BLaER1 (cell line): ENCODE data around the gene CORO6.
"Not testable (repeated sequence)": the region's sequence is repeated elsewhere in the genome, so short reads cannot be mapped to it uniquely, and the experiment has no call there.

ENCODE experiments used
- H3K27ac ChIP-seq: shearing (Covaris generic); formaldehyde crosslinking; 2 replicates; pipeline ENCODE4 v1.8.1; 2022
- H3K27me3 ChIP-seq: shearing (Covaris generic); formaldehyde crosslinking; 2 replicates; pipeline ENCODE4 v1.8.1; 2022
- H3K36me3 ChIP-seq: shearing (Covaris generic); formaldehyde crosslinking; 2 replicates; pipeline ENCODE4 v1.8.1; 2022
- H3K4me1 ChIP-seq: shearing (Covaris generic); formaldehyde crosslinking; 2 replicates; pipeline ENCODE4 v1.8.1; 2022
- H3K4me2 ChIP-seq: shearing (Covaris generic); formaldehyde crosslinking; 2 replicates; pipeline ENCODE4 v1.8.1; 2022
- H3K4me3 ChIP-seq: shearing (Covaris generic); formaldehyde crosslinking; 2 replicates; pipeline ENCODE4 v1.8.1; 2022
- H3K9ac ChIP-seq: shearing (Covaris generic); formaldehyde crosslinking; 2 replicates; pipeline ENCODE4 v1.8.1; 2022
- H3K9me3 ChIP-seq: shearing (Covaris generic); formaldehyde crosslinking; 2 replicates; pipeline ENCODE4 v1.8.1; 2022
- H4K20me1 ChIP-seq: shearing (Covaris generic); formaldehyde crosslinking; 2 replicates; pipeline ENCODE4 v1.8.1; 2022
- Cebpa-rat ChIP-seq: shearing (Covaris generic); IDR thresholded peaks from 2 replicates; pipeline ENCODE4 v1.8.1; 2022

CORO6 gene

DNA sequence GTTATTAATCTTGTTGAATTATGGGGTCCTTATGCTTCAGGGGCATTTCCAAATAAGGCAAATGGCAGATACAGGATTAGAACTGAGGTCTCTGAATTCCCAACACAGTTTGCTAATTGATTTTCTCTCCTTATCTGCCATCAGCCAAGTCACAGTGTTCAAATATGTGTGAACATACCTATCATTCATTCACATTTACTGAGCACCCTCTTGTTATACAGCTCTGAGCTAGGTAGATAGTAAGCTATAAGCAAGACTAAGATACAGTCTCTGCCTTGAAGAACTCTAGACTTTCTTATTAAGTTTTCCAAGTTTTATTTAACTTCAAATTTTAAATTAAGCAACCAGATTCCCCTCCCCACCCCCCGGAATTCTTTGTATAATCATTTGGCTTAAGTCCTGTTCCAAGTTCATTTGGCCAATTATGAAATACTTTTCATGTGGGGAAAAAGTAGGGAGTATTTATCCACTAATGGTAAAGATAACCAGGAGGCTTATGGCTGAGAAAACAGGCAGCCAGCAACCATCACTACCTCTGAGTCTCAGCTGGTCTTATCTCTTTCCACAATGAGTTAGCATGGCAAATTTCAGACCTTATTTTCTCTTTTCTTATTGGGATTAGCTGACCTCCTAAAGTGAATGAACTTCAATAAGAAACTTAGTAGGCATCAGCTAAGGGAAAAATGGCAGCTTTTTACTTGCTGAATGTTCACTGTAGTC is 31.4 kb upstream of the CORO6 start:
- Histone ChIP-seq H3K9me3 (no peaks in the 10 kb centered on the region), H3K4me3 (no peak overlapping the region), H3K4me2 (no peak overlapping the region), H3K36me3 (peaks cover 94% of the 10 kb centered on the region), H3K27ac (no peak overlapping the region), H3K27me3 (no peaks in the 10 kb centered on the region), H3K4me1 (no peaks in the 10 kb centered on the region), H3K9ac (no peak overlapping the region), H4K20me1 (no peaks in the 10 kb centered on the region)
- no peak for TF ChIP-seq Cebpa-rat

DNA sequence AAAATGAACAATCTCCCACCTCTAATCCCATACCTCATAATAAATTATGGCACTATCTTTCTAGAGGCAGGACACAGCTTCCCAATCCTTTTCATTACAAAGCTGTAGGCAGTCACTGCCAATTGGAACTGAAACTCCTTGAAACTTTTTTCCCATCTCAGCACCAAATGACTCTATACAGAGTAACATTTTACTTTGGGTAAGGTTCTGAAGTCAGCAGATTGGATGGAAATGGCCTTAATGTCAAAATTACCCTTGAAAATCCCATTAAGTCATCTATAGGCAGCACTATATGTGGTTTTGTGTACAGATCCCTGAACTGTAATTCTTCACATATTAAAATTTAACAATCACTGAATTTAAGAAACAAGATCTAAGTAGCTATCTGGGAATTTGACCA is 30.3 kb upstream of the CORO6 start:
- H3K27ac ChIP-seq, result no peak overlapping the region
- no peaks in the 10 kb centered on the region for H3K27me3 ChIP-seq
- no peak overlapping the region for H3K4me2 ChIP-seq
- H3K4me3 ChIP-seq, result no peak overlapping the region
- peaks cover 97% of the 10 kb centered on the region for H3K36me3 ChIP-seq
- H3K4me1 ChIP-seq, result no peaks in the 10 kb centered on the region
- H3K9me3 ChIP-seq, result no peaks in the 10 kb centered on the region
- H4K20me1 ChIP-seq, result no peaks in the 10 kb centered on the region
- TF ChIP-seq Cebpa-rat, result no peak
- no peak overlapping the region for H3K9ac ChIP-seq

DNA sequence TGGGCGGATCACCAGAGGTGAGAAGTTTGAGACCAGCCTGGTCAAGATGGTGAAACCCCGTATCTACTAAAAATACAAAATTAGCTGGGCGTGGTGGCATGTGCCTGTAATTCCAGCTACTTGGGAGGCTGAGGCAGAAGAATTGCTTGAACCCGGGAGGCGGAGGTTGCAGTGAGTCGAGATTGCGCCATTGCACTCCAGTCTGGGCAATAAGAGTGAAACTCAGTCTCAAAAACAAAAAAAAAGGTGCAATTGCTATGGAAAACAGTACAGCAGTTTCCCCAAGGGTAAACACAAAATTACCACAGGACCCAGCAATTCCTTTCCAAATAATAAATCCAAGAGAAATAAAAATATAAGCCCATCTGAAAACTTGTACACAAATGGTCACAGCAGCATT is 29.2 kb upstream of the CORO6 start:
- not testable (repeated sequence) for H3K4me3 ChIP-seq, H3K4me2 ChIP-seq, H3K27ac ChIP-seq, H4K20me1 ChIP-seq, H3K27me3 ChIP-seq, H3K9ac ChIP-seq, H3K9me3 ChIP-seq, H3K4me1 ChIP-seq
- peaks cover 97% of the 10 kb centered on the region for H3K36me3 ChIP-seq

DNA sequence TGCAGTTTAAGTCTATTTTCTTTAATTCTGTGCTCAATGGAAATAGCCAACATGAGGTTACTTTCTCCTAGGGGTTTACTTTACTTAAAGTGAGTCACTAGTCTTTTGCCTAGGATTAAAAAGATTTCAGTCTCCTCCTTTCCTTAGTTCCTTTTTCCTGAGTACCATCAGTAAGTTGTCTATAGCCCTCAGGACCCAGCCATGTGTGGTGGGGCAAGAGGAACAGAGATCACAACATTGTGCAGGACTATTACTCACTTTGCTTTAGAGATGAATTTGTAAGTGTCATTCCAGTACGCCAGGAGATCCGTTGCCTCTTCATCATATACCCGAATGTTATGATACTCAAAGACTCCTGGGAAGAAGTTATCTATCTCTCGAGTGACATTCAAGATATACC is 27.7 kb upstream of the CORO6 start:
- no peak overlapping the region for H3K27ac ChIP-seq
- H4K20me1 ChIP-seq, result no peaks in the 10 kb centered on the region
- peaks cover 97% of the 10 kb centered on the region for H3K36me3 ChIP-seq
- no peak overlapping the region for H3K4me2 ChIP-seq
- peaks cover 6% of the 10 kb centered on the region; the same call in 1 of the 2 replicates for H3K4me1 ChIP-seq
- H3K9ac ChIP-seq, result no peak overlapping the region
- H3K4me3 ChIP-seq, result no peak overlapping the region
- no peaks in the 10 kb centered on the region for H3K9me3 ChIP-seq
- no peaks in the 10 kb centered on the region for H3K27me3 ChIP-seq
- TF ChIP-seq Cebpa-rat, result no peak

DNA sequence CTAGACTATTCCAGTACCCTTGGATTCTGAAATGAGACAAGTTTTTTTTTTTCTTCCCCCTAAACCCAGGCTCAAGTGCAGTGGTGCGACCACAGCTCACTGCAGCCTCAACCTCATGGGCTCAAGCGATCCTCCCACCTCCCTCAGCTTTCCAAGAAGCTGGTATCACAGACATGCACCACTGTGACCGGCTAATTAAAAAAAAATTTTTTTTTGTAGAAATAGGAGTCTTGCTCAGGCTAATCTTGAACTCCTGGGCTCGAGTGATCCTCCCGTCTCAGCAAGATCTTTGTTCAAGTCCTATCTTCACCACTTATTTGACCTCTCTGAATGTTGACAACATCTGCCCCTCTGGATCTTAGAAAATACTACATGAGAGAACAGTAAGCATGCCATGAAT is 26.6 kb upstream of the CORO6 start:
- Histone ChIP-seq H3K36me3 (peaks cover 97% of the 10 kb centered on the region), H3K4me3 (no peak overlapping the region), H3K4me2 (no peak overlapping the region), H4K20me1 (no peaks in the 10 kb centered on the region), H3K4me1 (peaks cover 14% of the 10 kb centered on the region), H3K27ac (no peak overlapping the region), H3K9me3 (no peaks in the 10 kb centered on the region), H3K27me3 (no peaks in the 10 kb centered on the region), H3K9ac (no peak overlapping the region)
- TF ChIP-seq Cebpa-rat, result no peak

DNA sequence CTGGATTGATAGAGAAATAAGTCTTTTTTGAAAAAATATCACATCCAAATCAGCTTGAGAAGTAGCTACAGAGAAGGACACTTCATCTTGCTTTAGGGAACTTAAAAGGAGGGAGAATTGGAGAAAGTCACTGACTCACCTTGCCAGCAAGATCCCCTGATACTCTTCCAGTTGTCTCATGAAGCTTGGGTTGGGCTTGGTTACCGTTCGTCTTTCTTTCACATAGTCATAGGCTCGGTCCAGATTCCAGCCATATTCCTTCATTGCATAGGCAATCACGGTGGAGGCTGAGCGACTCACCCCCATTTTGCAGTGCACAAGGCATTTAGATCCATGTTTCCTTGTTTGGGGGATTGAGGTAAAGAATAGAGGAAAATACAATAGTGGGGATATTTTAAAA is 25.3 kb upstream of the CORO6 start:
- Histone ChIP-seq H3K27me3 (no peaks in the 10 kb centered on the region), H3K4me1 (peaks cover 27% of the 10 kb centered on the region), H4K20me1 (no peaks in the 10 kb centered on the region), H3K4me3 (no peak overlapping the region), H3K27ac (no peak overlapping the region), H3K9me3 (no peaks in the 10 kb centered on the region), H3K4me2 (no peak overlapping the region), H3K9ac (no peak overlapping the region), H3K36me3 (peaks cover 93% of the 10 kb centered on the region)
- no peak for TF ChIP-seq Cebpa-rat

DNA sequence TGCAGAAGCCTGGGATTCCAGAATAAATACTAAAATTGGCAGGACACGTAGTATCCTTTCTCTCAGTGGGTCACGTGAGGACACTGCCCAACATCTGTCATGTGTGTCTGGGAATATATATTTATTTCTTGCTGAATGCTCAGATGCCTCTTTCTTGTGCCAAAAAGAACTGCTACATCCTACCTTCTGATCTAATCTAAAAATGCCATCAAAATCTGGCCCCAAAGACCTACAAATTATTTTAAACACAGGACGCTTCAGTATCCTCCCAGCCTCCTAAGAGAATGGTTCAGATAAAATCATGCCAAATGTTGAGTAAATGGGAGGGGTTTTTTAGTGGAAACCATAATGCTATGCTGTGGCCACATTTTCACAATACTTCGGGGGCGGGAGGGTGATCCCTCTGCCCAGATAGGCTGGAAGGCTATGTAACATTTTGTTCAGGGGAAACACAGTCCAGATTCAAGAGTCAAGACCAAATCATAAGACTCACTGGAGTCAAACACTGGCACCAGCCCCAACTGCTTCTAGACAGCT is 22.9 kb upstream of the CORO6 start:
- H3K27ac ChIP-seq, result no peak overlapping the region
- H3K4me2 ChIP-seq, result no peak overlapping the region
- no peak overlapping the region for H3K4me3 ChIP-seq
- no peaks in the 10 kb centered on the region for H3K9me3 ChIP-seq
- H3K4me1 ChIP-seq, result peaks cover 51% of the 10 kb centered on the region
- H3K9ac ChIP-seq, result no peak overlapping the region
- H3K36me3 ChIP-seq, result peaks cover 70% of the 10 kb centered on the region
- TF ChIP-seq Cebpa-rat, result no peak
- H3K27me3 ChIP-seq, result no peaks in the 10 kb centered on the region
- no peaks in the 10 kb centered on the region for H4K20me1 ChIP-seq

DNA sequence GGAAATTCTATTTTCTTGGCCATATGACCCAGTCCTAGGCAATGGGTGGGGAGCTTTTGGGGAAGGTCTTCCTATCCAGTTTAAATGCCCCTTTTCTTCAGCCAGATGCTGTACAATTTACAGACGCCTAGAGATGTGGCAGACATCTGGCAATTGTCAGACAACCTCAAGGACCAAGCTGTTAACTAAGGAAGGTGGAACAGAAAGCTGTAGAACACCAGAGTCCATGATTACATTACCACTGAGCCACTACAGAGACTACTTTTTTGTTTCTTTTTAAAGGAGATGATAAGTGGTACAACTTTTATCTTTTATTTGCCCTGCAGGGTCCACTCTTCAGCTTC is 21.1 kb upstream of the CORO6 start:
- Histone ChIP-seq H3K4me2 (peak overlapping the region; percentile 91), H3K9ac (peak overlapping the region; percentile 68), H3K9me3 (no peaks in the 10 kb centered on the region), H3K36me3 (peaks cover 52% of the 10 kb centered on the region), H4K20me1 (no peaks in the 10 kb centered on the region), H3K27ac (peak overlapping the region; percentile 82), H3K27me3 (no peaks in the 10 kb centered on the region), H3K4me3 (no peak overlapping the region), H3K4me1 (peaks cover 69% of the 10 kb centered on the region)
- TF ChIP-seq Cebpa-rat, result no peak

DNA sequence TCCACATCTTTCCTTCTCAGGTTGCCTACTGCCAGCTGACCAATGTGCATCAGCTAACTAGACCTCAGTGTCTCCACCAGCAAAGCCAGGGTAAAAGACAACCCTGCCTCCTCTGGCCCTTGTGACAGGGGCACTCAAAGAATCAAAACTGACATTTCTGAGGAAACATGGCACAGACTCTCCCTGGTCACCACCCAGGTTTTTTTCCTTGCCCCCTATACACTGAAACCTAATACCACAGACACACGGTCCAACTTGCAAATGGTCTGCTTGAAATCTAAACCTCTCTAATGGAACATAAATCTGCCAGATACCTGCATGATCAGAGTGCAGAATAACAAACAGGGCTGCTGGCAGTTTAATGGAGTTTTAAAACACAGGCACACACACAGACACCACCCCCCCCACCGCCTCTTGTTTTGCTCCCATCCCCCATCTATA is 19.5 kb upstream of the CORO6 start:
- H3K4me3 ChIP-seq, result no peak overlapping the region
- no peaks in the 10 kb centered on the region for H3K9me3 ChIP-seq
- peaks cover 44% of the 10 kb centered on the region for H3K36me3 ChIP-seq
- no peaks in the 10 kb centered on the region for H3K27me3 ChIP-seq
- peak overlapping the region; percentile 82 for H3K27ac ChIP-seq
- peak overlapping the region; percentile 68 for H3K9ac ChIP-seq
- H4K20me1 ChIP-seq, result no peaks in the 10 kb centered on the region
- TF ChIP-seq Cebpa-rat, result no peak
- H3K4me1 ChIP-seq, result peaks cover 74% of the 10 kb centered on the region
- peak overlapping the region; percentile 91 for H3K4me2 ChIP-seq

DNA sequence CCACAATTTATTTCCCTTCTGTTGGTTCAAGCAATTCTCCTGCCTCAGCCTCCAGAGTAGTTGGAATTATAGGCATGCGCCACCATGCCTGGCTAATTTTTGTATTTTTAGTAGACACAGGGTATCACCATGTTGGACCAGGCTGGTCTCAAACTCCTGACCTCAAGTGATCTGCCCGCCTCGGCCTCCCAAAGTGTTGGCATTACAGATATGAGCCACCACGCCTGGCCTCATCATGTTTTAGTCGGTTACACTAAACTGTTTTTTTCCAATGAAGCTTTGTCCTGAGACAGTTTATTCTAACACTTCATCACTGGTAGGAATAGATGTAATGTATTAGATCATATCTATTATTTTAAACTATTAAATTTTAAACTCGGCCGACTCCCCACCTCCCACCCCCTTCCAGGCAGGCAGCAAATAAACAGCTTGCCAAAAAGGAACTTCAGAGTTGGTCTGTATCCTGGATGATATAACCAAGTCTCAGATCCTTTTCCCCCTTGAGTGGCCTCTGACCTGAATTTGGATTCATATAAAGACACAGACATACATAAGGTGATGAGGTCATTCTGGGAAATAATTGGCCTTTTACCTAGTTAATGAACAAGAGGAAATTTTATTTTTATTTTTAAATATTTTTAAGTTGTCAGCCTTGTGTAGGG is 18.4 kb upstream of the CORO6 start:
- no peak for TF ChIP-seq Cebpa-rat
- peak overlapping the region; percentile 82 for H3K27ac ChIP-seq
- peak overlapping the region; percentile 43 for H3K4me3 ChIP-seq
- peak overlapping the region; percentile 91 for H3K4me2 ChIP-seq
- no peaks in the 10 kb centered on the region for H3K9me3 ChIP-seq
- no peaks in the 10 kb centered on the region for H3K27me3 ChIP-seq
- H3K9ac ChIP-seq, result peak overlapping the region; percentile 68
- H3K4me1 ChIP-seq, result peaks cover 74% of the 10 kb centered on the region
- no peaks in the 10 kb centered on the region for H4K20me1 ChIP-seq
- peaks cover 43% of the 10 kb centered on the region for H3K36me3 ChIP-seq
